SJCRH30 (cell line): ENCODE results near the gene PBX1. TPM values are rescaled to one million over a fixed set of nuclear protein-coding genes. Genes with fewer than 3 reads are reported as not detected.

Experiments
- DNase-seq, 2 experiments: peaks; one replicate each; pipeline ENCODE4 v3.0.0-alpha.2; 2015 to 2020
- H3K27ac ChIP-seq: fragments of 250-450 bp; sonication (Bioruptor Pico); 2 replicates; pipeline ENCODE4 v1.5.1; 2020; ENCODE audit warnings: mild to moderate bottlenecking, moderate library complexity
- H3K27me3 ChIP-seq: fragments of 250-450 bp; sonication (Bioruptor Pico); 2 replicates; pipeline ENCODE4 v1.5.1; 2020; ENCODE audit warnings: mild to moderate bottlenecking, moderate library complexity
- H3K36me3 ChIP-seq: fragments of 250-450 bp; sonication (Bioruptor Pico); 2 replicates; pipeline ENCODE4 v1.5.1; 2020; ENCODE audit warnings: mild to moderate bottlenecking, moderate library complexity
- H3K4me1 ChIP-seq: fragments of 250-450 bp; sonication (Bioruptor Pico); 2 replicates; pipeline ENCODE4 v1.5.1; 2020; ENCODE audit warnings: mild to moderate bottlenecking, moderate library complexity
- H3K4me3 ChIP-seq: fragments of 250-450 bp; sonication (Bioruptor Pico); 2 replicates; pipeline ENCODE4 v1.5.1; 2020; ENCODE audit warnings: mild to moderate bottlenecking, moderate library complexity
- H3K9me3 ChIP-seq: fragments of 250-450 bp; sonication (Bioruptor Pico); replicated peaks from 2 replicates; pipeline ENCODE4 v1.5.1; 2020; ENCODE audit warnings: mild to moderate bottlenecking, moderate library complexity
- total RNA-seq: library from RNA; depleted of rRNA; stranded (reverse); fragments of >200 nt; shearing (Covaris generic); gene quantifications from 2 replicates; pipeline ENCODE4 v1.2.3, GENCODE V29; 2014

The PBX1 gene
- total RNA-seq, 1 experiment from 2014 or later = 39.0 TPM

DNA sequence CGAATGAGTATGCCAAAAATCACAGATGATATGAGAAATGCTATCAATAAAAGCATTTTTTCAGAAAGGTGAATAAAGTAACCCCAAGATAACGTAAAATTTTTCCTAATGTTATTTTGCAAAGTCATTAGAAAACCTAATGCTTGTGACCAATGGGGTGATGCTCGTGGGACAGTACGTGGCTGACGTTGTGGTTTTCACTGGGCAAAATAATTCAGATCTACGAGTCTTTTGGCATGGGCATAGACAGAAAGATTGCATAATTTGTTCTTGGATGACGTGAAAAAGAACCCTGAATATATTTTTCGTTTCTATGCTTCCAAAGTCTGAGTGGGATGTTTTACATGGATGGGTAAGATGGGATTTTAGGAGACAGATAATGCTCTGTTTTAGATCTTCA, 71.0 kb downstream of the PBX1 start:
- H3K4me1 ChIP-seq = no peaks in the 10 kb centered on the region
- H3K9me3 ChIP-seq = no peaks in the 10 kb centered on the region
- no peak overlapping the region for H3K4me3 ChIP-seq
- DNase-seq = no peak
- no peaks in the 10 kb centered on the region for H3K36me3 ChIP-seq
- no peak overlapping the region for H3K27ac ChIP-seq
- H3K27me3 ChIP-seq = no peaks in the 10 kb centered on the region

DNA sequence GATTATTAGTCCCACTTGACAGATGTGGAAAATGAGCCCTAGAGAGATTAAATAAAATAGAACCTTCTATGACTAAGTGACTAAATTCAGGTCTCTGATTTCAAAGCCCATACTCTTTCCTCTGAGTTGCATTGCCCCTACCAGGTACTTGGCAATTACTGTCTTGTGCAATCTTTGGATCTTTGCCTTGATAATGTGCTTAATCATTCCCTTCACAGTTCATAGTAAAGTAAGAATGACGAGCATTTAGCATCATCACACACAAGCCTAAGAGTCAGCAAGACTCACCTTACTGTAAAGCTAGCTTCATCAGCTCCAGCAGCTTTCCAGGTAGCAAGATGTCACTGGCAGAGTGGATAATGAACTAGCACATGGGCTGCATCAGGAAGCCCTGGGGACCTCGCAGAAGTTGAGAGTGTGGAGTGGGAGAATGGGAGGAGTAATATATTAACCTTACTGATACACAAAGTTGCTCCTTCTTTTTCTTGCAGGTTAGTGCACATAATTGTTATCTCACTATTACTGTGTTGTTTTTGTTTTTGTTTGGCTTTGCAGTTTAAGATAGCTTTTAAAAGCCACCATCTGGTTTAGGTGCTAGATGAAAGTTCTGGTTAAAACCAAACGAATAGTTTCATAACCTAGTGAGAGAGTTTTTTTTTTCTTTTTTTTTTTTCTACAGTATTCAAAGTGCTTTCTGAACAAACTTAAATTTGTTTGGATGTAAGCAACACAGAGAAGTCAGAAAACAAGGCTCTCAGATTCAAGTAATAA, 71.8 kb downstream of the PBX1 start:
- no peak for DNase-seq
- Histone ChIP-seq H3K4me1 (no peaks in the 10 kb centered on the region), H3K36me3 (no peaks in the 10 kb centered on the region), H3K27ac (no peak overlapping the region), H3K27me3 (no peaks in the 10 kb centered on the region), H3K9me3 (no peaks in the 10 kb centered on the region), H3K4me3 (no peak overlapping the region)

- Histone ChIP-seq H3K27me3 (no peaks in the 10 kb centered on the region), H3K9me3 (no peaks in the 10 kb centered on the region), H3K4me1 (no peaks in the 10 kb centered on the region), H3K36me3 (no peaks in the 10 kb centered on the region), H3K27ac (no peak overlapping the region), H3K4me3 (no peak overlapping the region)
- DNase-seq = no peak
Observed at GRCh38 chr1:164631751-164632150, 72.8 kb downstream of the PBX1 start.

- no peaks in the 10 kb centered on the region for H3K36me3 ChIP-seq
- DNase-seq = no peak
- no peaks in the 10 kb centered on the region for H3K27me3 ChIP-seq
- no peak overlapping the region for H3K4me3 ChIP-seq
- no peak overlapping the region for H3K27ac ChIP-seq
- H3K4me1 ChIP-seq = peaks cover 12% of the 10 kb centered on the region
- no peaks in the 10 kb centered on the region for H3K9me3 ChIP-seq
Observed at GRCh38 chr1:164633997-164634396, 75.0 kb downstream of the PBX1 start.

- Histone ChIP-seq H3K4me3 (no peak overlapping the region), H3K4me1 (peaks cover 12% of the 10 kb centered on the region), H3K27ac (no peak overlapping the region), H3K27me3 (no peaks in the 10 kb centered on the region), H3K9me3 (no peaks in the 10 kb centered on the region), H3K36me3 (no peaks in the 10 kb centered on the region)
- no peak for DNase-seq
Observed at GRCh38 chr1:164635059-164635802, 76.2 kb downstream of the PBX1 start.

GRCh38 chr1:164635803-164636731, 77.1 kb downstream of the PBX1 start:
- no peak for DNase-seq
- no peak overlapping the region for H3K4me3 ChIP-seq
- H3K27ac ChIP-seq = no peak overlapping the region
- H3K27me3 ChIP-seq = no peaks in the 10 kb centered on the region
- peaks cover 17% of the 10 kb centered on the region for H3K4me1 ChIP-seq
- no peaks in the 10 kb centered on the region for H3K36me3 ChIP-seq
- no peaks in the 10 kb centered on the region for H3K9me3 ChIP-seq

DNA sequence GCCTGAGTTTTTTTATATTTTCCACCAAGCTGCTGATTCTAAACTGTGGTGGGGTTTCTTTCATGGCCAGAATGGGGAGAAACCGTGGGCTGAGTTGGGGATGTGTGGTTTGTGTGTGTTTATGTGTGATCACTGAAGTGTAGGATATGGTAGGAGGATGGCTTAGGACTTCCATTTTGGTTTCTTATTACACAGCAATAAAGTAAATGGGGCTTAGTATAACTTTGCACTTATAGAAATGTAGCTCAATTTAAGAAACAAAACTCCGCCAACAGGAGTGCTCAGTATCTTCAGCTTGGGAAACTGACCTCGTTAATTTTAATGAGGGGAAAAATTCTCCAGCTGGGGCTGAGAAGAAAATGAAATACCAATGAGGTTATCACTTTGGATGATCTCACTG, 77.8 kb downstream of the PBX1 start:
- Histone ChIP-seq H3K4me3 (no peak overlapping the region), H3K9me3 (no peaks in the 10 kb centered on the region), H3K27ac (no peak overlapping the region), H3K4me1 (peaks cover 24% of the 10 kb centered on the region), H3K27me3 (no peaks in the 10 kb centered on the region), H3K36me3 (no peaks in the 10 kb centered on the region)
- DNase-seq = no peak

- H3K4me1 ChIP-seq = peaks cover 25% of the 10 kb centered on the region
- no peaks in the 10 kb centered on the region for H3K27me3 ChIP-seq
- 0 out of 2 replicates have a peak overlapping the region, but pooled peaks have one; percentile 10 for H3K27ac ChIP-seq
- peaks cover 4% of the 10 kb centered on the region; the same call in 1 of the 2 replicates for H3K36me3 ChIP-seq
- DNase-seq = no peak
- H3K9me3 ChIP-seq = no peaks in the 10 kb centered on the region
- H3K4me3 ChIP-seq = no peak overlapping the region
Observed at GRCh38 chr1:164637461-164638375, 78.7 kb downstream of the PBX1 start.

- H3K27me3 ChIP-seq = no peaks in the 10 kb centered on the region
- peaks cover 26% of the 10 kb centered on the region for H3K4me1 ChIP-seq
- H3K36me3 ChIP-seq = peaks cover 4% of the 10 kb centered on the region; the same call in 1 of the 2 replicates
- no peaks in the 10 kb centered on the region for H3K9me3 ChIP-seq
- no peak overlapping the region for H3K27ac ChIP-seq
- no peak for DNase-seq
- H3K4me3 ChIP-seq = no peak overlapping the region
Observed at GRCh38 chr1:164638492-164639202, 79.7 kb downstream of the PBX1 start.

DNA sequence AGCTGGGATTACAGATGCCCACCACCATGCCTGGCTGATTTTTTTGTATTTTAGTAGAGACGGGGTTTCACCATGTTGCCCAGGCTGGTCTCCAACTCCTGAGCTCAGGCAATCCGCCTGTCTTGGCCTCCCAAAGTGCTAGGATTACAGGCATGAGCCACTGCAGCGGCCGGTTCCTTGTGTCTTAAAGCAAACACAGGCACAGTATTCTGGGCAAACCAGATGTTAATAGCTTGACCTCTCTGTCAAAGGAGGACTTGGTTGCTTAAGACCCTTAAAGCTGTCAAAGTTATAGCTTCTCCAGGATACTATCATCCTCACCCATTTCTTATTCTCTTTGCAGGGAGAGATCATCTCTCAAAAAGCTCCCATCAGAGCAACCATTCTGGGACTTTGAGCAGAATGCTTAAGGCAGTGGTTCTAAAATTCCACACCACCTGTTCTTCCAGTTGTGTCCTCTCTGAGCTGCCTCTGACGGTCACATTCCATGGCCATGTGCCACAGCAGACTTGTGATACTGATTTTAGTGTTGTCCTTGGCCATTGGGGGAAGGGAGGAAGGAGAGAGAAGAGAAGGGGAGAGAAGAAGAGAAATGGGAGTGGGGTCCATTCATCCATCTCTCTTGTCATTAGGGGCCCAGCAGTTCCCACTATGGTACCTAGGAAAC, 81.8 kb downstream of the PBX1 start:
- no peak overlapping the region for H3K4me3 ChIP-seq
- no peaks in the 10 kb centered on the region for H3K27me3 ChIP-seq
- peak overlapping the region; percentile 74 for H3K27ac ChIP-seq
- peak; percentile 72 to 84 for DNase-seq
- H3K4me1 ChIP-seq = peaks cover 46% of the 10 kb centered on the region
- H3K9me3 ChIP-seq = no peaks in the 10 kb centered on the region
- peaks cover 4% of the 10 kb centered on the region; the same call in 1 of the 2 replicates for H3K36me3 ChIP-seq

- Histone ChIP-seq H3K27ac (peak overlapping the region; percentile 74), H3K27me3 (no peaks in the 10 kb centered on the region), H3K4me3 (no peak overlapping the region), H3K9me3 (no peaks in the 10 kb centered on the region), H3K36me3 (peaks cover 4% of the 10 kb centered on the region; the same call in 1 of the 2 replicates), H3K4me1 (peaks cover 49% of the 10 kb centered on the region)
- DNase-seq = peak in 1 of 2 experiments; percentile 21
Observed at GRCh38 chr1:164641353-164641730, 82.4 kb downstream of the PBX1 start.

DNA sequence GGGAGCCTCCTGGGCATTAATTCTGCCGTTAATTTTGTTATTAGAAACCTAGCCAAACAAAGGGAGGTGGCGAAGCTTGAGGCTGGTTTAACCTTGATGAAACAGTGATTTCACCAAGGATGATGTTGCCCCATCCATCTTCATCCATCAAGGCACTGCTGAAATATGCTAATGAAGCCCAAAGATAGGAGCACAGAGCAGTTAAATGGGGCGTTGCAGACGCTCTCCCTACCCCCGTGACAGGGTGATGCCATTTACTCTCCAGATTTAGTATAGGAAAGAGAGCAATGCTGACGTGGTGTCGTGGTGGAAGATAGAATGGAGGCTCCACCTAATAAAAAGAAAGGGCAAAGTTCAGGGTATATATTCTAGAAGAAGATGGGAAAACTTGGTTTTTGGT, 84.0 kb downstream of the PBX1 start:
- no peaks in the 10 kb centered on the region for H3K9me3 ChIP-seq
- no peaks in the 10 kb centered on the region for H3K27me3 ChIP-seq
- H3K4me1 ChIP-seq = peaks cover 38% of the 10 kb centered on the region
- H3K27ac ChIP-seq = no peak overlapping the region
- H3K4me3 ChIP-seq = no peak overlapping the region
- peaks cover 4% of the 10 kb centered on the region; the same call in 1 of the 2 replicates for H3K36me3 ChIP-seq
- no peak for DNase-seq

DNA sequence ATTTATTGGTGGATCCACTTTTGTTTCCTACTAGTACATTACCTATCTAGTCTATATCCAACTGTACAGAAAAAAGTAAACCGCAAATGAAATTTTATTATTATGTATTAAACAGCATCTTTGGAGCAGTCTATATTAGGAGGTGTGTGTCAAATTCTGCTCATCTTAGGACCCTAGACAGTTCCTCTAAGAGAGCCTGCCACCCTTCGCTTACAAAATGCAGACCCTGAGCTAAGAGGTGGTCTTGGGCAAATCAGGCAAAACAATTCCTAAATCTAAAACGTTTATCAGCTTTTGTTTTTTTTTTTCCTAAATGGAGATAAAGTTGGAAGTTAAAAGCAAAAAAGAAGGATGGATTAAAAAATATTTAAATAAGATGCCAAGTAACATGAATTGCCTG, 85.3 kb downstream of the PBX1 start:
- no peak for DNase-seq
- Histone ChIP-seq H3K27me3 (no peaks in the 10 kb centered on the region), H3K4me1 (peaks cover 49% of the 10 kb centered on the region), H3K4me3 (peak overlapping the region; percentile 26), H3K27ac (peak overlapping the region; percentile 86), H3K9me3 (no peaks in the 10 kb centered on the region), H3K36me3 (peaks cover 4% of the 10 kb centered on the region; the same call in 1 of the 2 replicates)
